ENCODE measurements around the gene ASB1. TPM values are rescaled to one million over a fixed set of nuclear protein-coding genes. Genes with fewer than 3 reads are reported as not detected.

ASB1 gene
- total RNA-seq, 1 experiment from 2014 or later: 46.0 TPM

DNA sequence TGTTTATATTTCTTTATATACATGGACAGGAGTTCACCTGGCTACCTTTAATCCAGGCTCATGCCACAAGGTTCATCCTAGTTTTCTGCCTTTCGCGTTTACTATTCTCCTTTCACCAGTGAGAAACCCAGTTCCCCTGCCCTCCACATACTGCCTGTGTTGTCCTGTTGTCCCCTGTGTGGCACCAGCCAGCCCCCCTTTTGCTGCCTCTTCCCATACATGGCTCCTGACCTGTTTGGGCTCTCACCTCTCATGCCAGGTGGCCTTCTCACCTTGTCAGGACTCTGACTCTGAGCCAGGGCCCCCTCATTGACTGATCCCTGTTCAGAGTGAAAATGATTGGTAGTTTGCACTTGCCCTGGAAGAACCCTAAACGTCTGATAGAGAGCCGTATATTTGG, 13.6 kb downstream of the ASB1 start:
- peaks cover 10% of the 10 kb centered on the region; the same call in 1 of the 2 replicates for H3K79me2 ChIP-seq (ENCODE audit: insufficient read depth, low read length)
- no peak overlapping the region for H3K18ac ChIP-seq (ENCODE audit: insufficient read length, low read depth, low read length)
- no peak overlapping the region for H3K23ac ChIP-seq (ENCODE audit: insufficient read length, low read depth, low read length)
- H3K27ac ChIP-seq (ENCODE audit: insufficient read length, low read depth, low read length): no peak overlapping the region
- no peak for DNase-seq
- no peaks in the 10 kb centered on the region for H3K23me2 ChIP-seq (ENCODE audit: insufficient read length, low read depth, low read length, poor library complexity, severe bottlenecking)
- Mint-ChIP-seq H3K4me3 (no peak overlapping the region), H3K4me1 (peaks cover 5 to 6% of the 10 kb centered on the region in 2 experiments), H3K27ac (peak overlapping the region in 1 of 3 experiments; percentile 7; a peak in 2 of 7 replicates), H3K27me3 (ENCODE audit: low read depth) (no peaks in the 10 kb centered on the region), H3K9me3 (no peaks in the 10 kb centered on the region), H3K36me3 (ENCODE audit: insufficient read depth in 1 of 3, low read depth in 3 of 3) (peaks cover 16 to 62% (median 50%) of the 10 kb centered on the region in 3 experiments; a peak in 6 of 7 replicates)
- H3K4me1 ChIP-seq (ENCODE audit: insufficient read depth, low read length): no peaks in the 10 kb centered on the region
- H2BK20ac ChIP-seq (ENCODE audit: low read depth, low read length, poor library complexity, severe bottlenecking): no peak overlapping the region
- no CpG with 5 or more reads among the region's 4 CpGs for WGBS (ENCODE audit: extremely low coverage, insufficient read length, low lambda C conversion rate)
- H2BK12ac ChIP-seq (ENCODE audit: insufficient read length, low read depth, low read length): no peak overlapping the region
- no peaks in the 10 kb centered on the region for H3K27me3 ChIP-seq (ENCODE audit: insufficient read depth, low read length)
- no peak overlapping the region for H3K4me2 ChIP-seq (ENCODE audit: insufficient read depth, insufficient read length, low read length)
- H2AK5ac ChIP-seq (ENCODE audit: insufficient read length, low read length): no peak overlapping the region
- no peak overlapping the region for H4K91ac ChIP-seq (ENCODE audit: insufficient read length, low read depth, low read length)
- H3K56ac ChIP-seq (ENCODE audit: insufficient read length, low read depth, low read length): no peak overlapping the region
- no peak overlapping the region for H4K5ac ChIP-seq (ENCODE audit: insufficient read length, low read depth, low read length)
- no peak overlapping the region for H3K4ac ChIP-seq (ENCODE audit: low read depth, low read length)
- no peak overlapping the region for H4K8ac ChIP-seq (replicated peaks; ENCODE audit: insufficient read length, low read depth, low read length)
- no peaks in the 10 kb centered on the region for H4K20me1 ChIP-seq (ENCODE audit: control insufficient read depth, insufficient read depth, insufficient read length)
- H2BK5ac ChIP-seq (ENCODE audit: insufficient read length, low read length): no peak overlapping the region
- H3K79me1 ChIP-seq (ENCODE audit: insufficient read depth, low read depth, low read length, poor library complexity, severe bottlenecking): no peaks in the 10 kb centered on the region
- no peak overlapping the region for H2BK120ac ChIP-seq (ENCODE audit: low read depth, low read length, poor library complexity, severe bottlenecking)
- no peak overlapping the region for H2BK15ac ChIP-seq (ENCODE audit: low read depth, low read length)
- H3K9me3 ChIP-seq (ENCODE audit: control insufficient read depth, low read depth, low read length): no peaks in the 10 kb centered on the region
- no peak overlapping the region for H3K14ac ChIP-seq (ENCODE audit: insufficient read depth, low read length)
- no peak overlapping the region for H3T11ph ChIP-seq (ENCODE audit: low read length)
- TF ChIP-seq, protein P1, sequence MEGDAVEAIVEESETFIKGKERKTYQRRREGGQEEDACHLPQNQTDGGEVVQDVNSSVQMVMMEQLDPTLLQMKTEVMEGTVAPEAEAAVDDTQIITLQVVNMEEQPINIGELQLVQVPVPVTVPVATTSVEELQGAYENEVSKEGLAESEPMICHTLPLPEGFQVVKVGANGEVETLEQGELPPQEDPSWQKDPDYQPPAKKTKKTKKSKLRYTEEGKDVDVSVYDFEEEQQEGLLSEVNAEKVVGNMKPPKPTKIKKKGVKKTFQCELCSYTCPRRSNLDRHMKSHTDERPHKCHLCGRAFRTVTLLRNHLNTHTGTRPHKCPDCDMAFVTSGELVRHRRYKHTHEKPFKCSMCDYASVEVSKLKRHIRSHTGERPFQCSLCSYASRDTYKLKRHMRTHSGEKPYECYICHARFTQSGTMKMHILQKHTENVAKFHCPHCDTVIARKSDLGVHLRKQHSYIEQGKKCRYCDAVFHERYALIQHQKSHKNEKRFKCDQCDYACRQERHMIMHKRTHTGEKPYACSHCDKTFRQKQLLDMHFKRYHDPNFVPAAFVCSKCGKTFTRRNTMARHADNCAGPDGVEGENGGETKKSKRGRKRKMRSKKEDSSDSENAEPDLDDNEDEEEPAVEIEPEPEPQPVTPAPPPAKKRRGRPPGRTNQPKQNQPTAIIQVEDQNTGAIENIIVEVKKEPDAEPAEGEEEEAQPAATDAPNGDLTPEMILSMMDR (conservative IDR thresholded peaks at IDR 0.05): no peak
- H2AFZ ChIP-seq (ENCODE audit: low read length): no peak overlapping the region
- H3K9ac ChIP-seq (ENCODE audit: extremely low read depth, insufficient read length, low read length): no peak overlapping the region
